Activated CD8-positive, alpha-beta memory T cell treated with anti-CD3 and anti-CD28 coated beads, Interleukin-2, amount 10 ng/mL, durations not matched to agents 7 days and 5 days (primary cell): Measurements from ENCODE around the gene SAE1. TPM values are rescaled to one million over a fixed set of nuclear protein-coding genes. Genes with fewer than 3 reads are reported as not detected.

Experiments
- ATAC-seq: fragments of 150-1000 bp; cut with Tn5 transposase; one replicate; pipeline ENCODE4 v1.10.0; 2021; ENCODE audit warnings: moderate library complexity
- CTCF ChIA-PET: fragments of 350-600 bp; sonication (Branson Sonifier 250); formaldehyde crosslinking; loops from one replicate; lab custom pipeline; 2021; ENCODE audit warnings: antibody characterized with exemption; lab: Charles Lee
- DNase-seq: peaks from one replicate; pipeline ENCODE4 v3.0.0-alpha.2; 2020
- H3K27ac Mint-ChIP-seq: one replicate; pipeline ENCODE4 v1.8.0; 2021; ENCODE audit warnings: mild to moderate bottlenecking, mixed read lengths
- H3K27me3 Mint-ChIP-seq: one replicate; pipeline ENCODE4 v1.8.0; 2021; ENCODE audit warnings: mixed read lengths
- H3K36me3 Mint-ChIP-seq: one replicate; pipeline ENCODE4 v1.8.0; 2021; ENCODE audit warnings: mild to moderate bottlenecking, mixed read lengths
- H3K4me1 Mint-ChIP-seq: one replicate; pipeline ENCODE4 v1.8.0; 2021; ENCODE audit warnings: mixed read lengths
- H3K4me3 Mint-ChIP-seq: one replicate; pipeline ENCODE4 v1.8.0; 2021; ENCODE audit warnings: mild to moderate bottlenecking, moderate library complexity, mixed read lengths
- H3K9me3 Mint-ChIP-seq: one replicate; pipeline ENCODE4 v1.8.0; 2022; ENCODE audit warnings: low read depth, mixed read lengths
- microRNA-seq: library from miRNA; unstranded; fragments of <30 nt; microRNA quantifications from one replicate; pipeline ENCODE4 v1.2.0, GENCODE V29; 2022
- total RNA-seq, 2 experiments: library from RNA; stranded (reverse); gene quantifications; one replicate each; pipeline ENCODE4 v1.2.3, GENCODE V29; 2021

SAE1 gene
- total RNA-seq, 2 experiments from 2014 or later: 153 to 171 TPM

GRCh38 chr19:47253970-47254369 lies 123.3 kb downstream of the SAE1 start:
- Mint-ChIP-seq H3K4me3 (no peak overlapping the region), H3K36me3 (peaks cover 3% of the 10 kb centered on the region), H3K27me3 (no peaks in the 10 kb centered on the region), H3K4me1 (peaks cover 27% of the 10 kb centered on the region), H3K9me3 (no peaks in the 10 kb centered on the region), H3K27ac (no peak overlapping the region)
- no peak for DNase-seq
- CTCF ChIA-PET: interaction anchor here (1.6 to 5.2 kb wide), 2 partner anchors 8 to 43 kb away, joined by 7 to 106 read pairs; no protein-coding TSS in a partner anchor
- ATAC-seq: no peak

DNA sequence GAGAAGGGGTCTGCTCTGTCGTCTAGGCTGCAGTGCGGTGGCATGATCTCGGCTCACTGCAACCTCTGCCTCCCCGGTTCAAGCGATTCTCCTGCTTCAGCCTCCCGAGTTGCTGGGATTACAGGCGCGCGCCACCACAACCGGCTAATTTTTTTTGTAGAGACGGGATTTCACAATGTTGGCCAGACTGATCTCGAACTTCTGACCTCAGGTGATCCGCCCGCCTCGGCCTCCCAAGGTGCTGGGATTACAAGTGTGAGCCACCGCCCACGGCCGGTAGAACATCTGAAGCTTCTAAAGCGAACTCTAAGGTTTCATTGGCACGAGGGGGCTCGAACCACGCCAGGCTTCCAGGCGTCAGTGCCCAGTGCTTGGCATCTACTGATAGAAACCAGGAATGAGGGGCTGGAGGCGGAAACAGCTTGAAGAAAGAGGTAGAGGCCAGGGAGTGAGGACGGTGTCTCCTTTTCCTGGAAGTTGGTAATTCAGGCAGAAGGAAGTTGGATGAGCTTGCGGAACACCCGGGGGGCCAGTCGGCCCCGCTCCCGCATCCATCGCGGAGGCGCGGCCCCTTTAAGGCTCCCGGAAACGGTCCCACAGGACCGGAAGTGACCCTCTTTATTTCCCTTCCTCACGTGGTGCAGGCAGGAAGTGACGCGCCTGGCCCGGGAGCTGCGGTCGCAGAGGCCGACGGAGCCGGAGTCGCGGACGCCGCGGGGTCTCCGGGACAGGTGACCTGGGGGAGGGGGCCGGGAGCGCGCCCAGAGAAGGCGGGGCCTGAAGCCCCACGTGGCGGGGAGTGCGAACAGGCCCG lies 125.5 kb downstream of the SAE1 start, which contains the start of gene CCDC9:
CCDC9 (plus strand) TSS at position 647 of the 814 bp plus-strand sequence. CDS start 1,876 bp downstream, outside the sequence.
- no peak for ATAC-seq
- peaks cover 23% of the 10 kb centered on the region for H3K4me1 Mint-ChIP-seq

DNA sequence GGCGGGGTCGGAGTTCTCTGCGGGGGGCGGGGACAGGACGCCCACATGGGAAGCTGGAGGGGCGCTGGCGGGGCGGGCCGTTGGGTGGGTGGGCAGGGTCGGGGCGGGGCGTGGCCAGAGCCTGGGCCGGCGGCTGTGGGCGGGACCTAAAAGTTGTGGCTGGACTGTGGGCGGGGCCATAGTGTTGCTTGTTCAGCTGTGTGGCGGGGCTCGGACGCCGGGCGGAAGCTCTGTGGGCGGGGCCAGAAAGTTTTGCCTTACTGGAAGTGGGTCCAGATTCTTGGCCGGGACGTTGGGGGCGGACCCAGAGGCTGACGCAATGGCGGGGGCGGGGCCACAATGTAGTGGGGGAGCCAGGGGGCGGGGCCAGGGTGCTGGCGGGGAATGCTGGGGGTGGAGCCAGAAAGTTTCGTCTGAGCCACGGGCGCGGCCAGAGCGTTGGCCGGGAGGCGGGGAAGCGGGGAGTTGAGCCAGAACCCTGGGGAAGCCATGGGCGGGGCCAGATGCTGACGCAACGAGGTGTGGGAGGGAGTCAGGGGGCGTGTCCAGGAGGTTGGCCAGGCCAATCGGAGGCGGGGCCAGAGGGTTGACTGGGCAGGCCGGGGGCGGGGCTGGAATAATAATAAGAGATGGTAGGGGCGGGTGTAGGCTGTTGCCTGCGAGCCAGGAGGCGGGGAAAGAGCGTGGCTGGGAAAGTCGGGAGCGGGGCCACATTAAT lies 126.2 kb downstream of the SAE1 start:
- CTCF ChIA-PET: interaction anchor here (0.9 to 5.2 kb wide), 12 partner anchors 11 to 862 kb away, joined by 3 to 106 read pairs (median 4); partner anchors contain the start of genes DHX34, INAFM1 and SAE1
- Mint-ChIP-seq H3K4me1 (peaks cover 24% of the 10 kb centered on the region), H3K27ac (peak overlapping the region; percentile 92)

More for the DNA sequence above, 125.5 kb downstream of the SAE1 start, which contains the start of gene CCDC9:
- Mint-ChIP-seq H3K4me3 (peak within 1 kb of the TSS; percentile 85), H3K27ac (peak within 1 kb of the TSS; percentile 92), H3K36me3 (peaks cover 15% of the 10 kb centered on the region), H3K9me3 (no peaks in the 10 kb centered on the region), H3K27me3 (no peaks in the 10 kb centered on the region)
- CTCF ChIA-PET: interaction anchor here (0.7 to 5.2 kb wide), 12 partner anchors 10 to 861 kb away, joined by 3 to 106 read pairs (median 4); partner anchors contain the start of genes INAFM1 and SAE1
- peak; percentile 98 for DNase-seq

GRCh38 chr19:47257411-47258169 lies 127.0 kb downstream of the SAE1 start:
- no peaks in the 10 kb centered on the region for H3K9me3 Mint-ChIP-seq

More for the DNA sequence above, 126.2 kb downstream of the SAE1 start:
- H3K4me3 Mint-ChIP-seq: peak overlapping the region; percentile 85
- no peaks in the 10 kb centered on the region for H3K9me3 Mint-ChIP-seq
- ATAC-seq (peak; percentile 89), DNase-seq (peak; percentile 100)
- H3K27me3 Mint-ChIP-seq: no peaks in the 10 kb centered on the region
- peaks cover 19% of the 10 kb centered on the region for H3K36me3 Mint-ChIP-seq

DNA sequence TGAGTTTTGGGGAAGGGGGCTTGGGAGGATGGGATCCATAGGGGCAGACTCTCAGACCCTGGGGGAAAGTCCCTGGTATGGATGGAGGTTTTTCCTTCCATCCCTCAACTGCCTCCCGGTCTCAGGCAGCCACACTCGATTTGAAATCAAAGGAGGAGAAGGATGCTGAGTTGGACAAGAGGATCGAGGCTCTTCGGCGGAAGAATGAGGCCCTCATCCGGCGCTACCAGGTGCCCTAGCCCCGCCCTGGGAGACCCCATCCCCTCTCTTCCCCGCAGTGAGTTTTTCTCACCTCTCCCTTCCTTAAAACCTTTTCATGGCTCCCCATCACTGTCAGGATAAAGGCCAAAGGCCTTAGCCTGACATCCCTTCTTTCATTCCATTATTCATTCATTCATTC lies 127.8 kb downstream of the SAE1 start:
- Mint-ChIP-seq H3K27me3 (no peaks in the 10 kb centered on the region), H3K4me1 (peaks cover 28% of the 10 kb centered on the region), H3K27ac (peak overlapping the region; percentile 7), H3K9me3 (no peaks in the 10 kb centered on the region), H3K4me3 (peak overlapping the region; percentile 85), H3K36me3 (peaks cover 29% of the 10 kb centered on the region)
- DNase-seq (no peak), ATAC-seq (no peak)
- CTCF ChIA-PET: interaction anchor here (1.1 to 1.5 kb wide), 2 partner anchors 14 to 16 kb away, joined by 4 to 6 read pairs; partner anchors contain the start of gene INAFM1

More at GRCh38 chr19:47257411-47258169, 127.0 kb downstream of the SAE1 start:
- Mint-ChIP-seq H3K27me3 (no peaks in the 10 kb centered on the region), H3K4me1 (peaks cover 27% of the 10 kb centered on the region), H3K4me3 (peak overlapping the region; percentile 85), H3K36me3 (peaks cover 24% of the 10 kb centered on the region), H3K27ac (peak overlapping the region; percentile 92)
- ATAC-seq (peak; percentile 2), DNase-seq (peak; percentile 49)
- CTCF ChIA-PET: interaction anchor here (0.9 to 5.2 kb wide), 9 partner anchors 12 to 245 kb away, joined by 3 to 106 read pairs (median 5); partner anchors contain the start of genes DHX34, INAFM1 and SAE1

DNA sequence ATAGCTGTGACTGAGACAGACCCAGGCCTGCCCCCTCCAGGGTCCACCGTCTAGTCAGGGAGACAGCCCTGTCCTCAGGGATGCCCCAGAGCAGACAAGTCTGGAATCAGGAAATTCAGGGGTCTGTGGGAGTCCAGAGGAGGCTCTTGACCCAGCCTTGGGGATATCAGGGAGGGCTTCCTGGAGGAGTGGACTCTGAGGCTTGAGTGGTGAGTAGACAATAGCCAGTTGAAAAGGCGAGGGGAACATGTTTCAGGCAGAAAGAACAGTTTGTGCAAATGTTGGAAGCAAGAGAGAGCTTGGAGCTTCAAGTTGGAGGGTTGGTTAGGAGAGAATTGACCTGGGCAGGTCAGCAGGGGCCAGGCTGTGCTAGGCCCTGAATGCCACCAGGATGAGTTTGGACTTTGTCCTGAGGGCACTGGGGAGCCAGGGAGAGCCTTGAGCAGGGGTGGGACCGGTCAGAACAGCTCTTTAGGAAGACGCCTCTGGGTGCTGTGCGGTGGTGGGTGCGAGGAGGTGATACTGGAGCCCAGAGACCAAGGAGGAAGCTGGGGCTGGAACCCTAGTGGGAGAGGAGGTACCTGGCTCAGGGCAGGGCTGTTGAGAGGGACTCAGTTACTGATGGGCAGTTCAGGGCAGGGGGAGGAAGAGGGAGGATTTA lies 128.4 kb downstream of the SAE1 start:
- DNase-seq: no peak
- ATAC-seq: no peak
- Mint-ChIP-seq H3K9me3 (no peaks in the 10 kb centered on the region), H3K27me3 (no peaks in the 10 kb centered on the region), H3K36me3 (peaks cover 29% of the 10 kb centered on the region), H3K27ac (peak overlapping the region; percentile 7), H3K4me1 (peaks cover 28% of the 10 kb centered on the region), H3K4me3 (peak overlapping the region; percentile 19)
- CTCF ChIA-PET: interaction anchor here (1.1 to 1.5 kb wide), 2 partner anchors 15 kb away, joined by 4 to 6 read pairs; partner anchors contain the start of gene INAFM1

Small RNAs within 50 kb of the gene (microRNA-seq; reads per million reads assigned to microRNA genes)
- gene MIR3190 (not detected), gene MIR3191 (not detected)

Other genes with a start within 250 kb of the SAE1 start
- under 1 TPM; 0.41 to 0.68 TPM for gene NPAS1, start 111.0 kb upstream of the SAE1 start, total RNA-seq
- 10 to 100 TPM; 77.5 to 87.8 TPM for gene TMEM160, start 82.2 kb upstream of the SAE1 start, total RNA-seq
- gene ZC3H4, start 17.1 kb upstream of the SAE1 start, total RNA-seq: 100 to 1,000 TPM in 1 of 2 experiments, 10 to 100 TPM in 1; 98.9 to 114 TPM
- 10 to 100 TPM; 14.0 to 16.7 TPM for gene BBC3, start 100.4 kb downstream of the SAE1 start, total RNA-seq
- gene CCDC9, start 125.7 kb downstream of the SAE1 start, total RNA-seq: 10 to 100 TPM; 24.8 to 27.6 TPM
- 10 to 100 TPM in 1 of 2 experiments, 1 to 10 TPM in 1; 7.6 to 14.5 TPM for gene INAFM1, start 144.1 kb downstream of the SAE1 start, total RNA-seq
- 1 to 10 TPM in 1 of 2 experiments, not detected in 1; 1.4 TPM for gene C5AR1, start 179.0 kb downstream of the SAE1 start, total RNA-seq
- gene C5AR2, start 201.3 kb downstream of the SAE1 start, total RNA-seq: under 1 TPM; 0.07 to 0.29 TPM
- gene DHX34, start 218.5 kb downstream of the SAE1 start, total RNA-seq: 10 to 100 TPM; 11.7 to 14.3 TPM